HG02981 (cell line): ENCODE results near the gene DLG2.
"Not testable (repeated sequence)": the region's sequence is repeated elsewhere in the genome, so short reads cannot be mapped to it uniquely, and the experiment has no call there.

Source experiments
- ATAC-seq: cut with Tn5 transposase; IDR thresholded peaks from one replicate; pipeline ENCODE4 v1.9.1; 2021; ENCODE audit warnings: mild to moderate bottlenecking, moderate library complexity; ENCODE audit not compliant: unreplicated experiment

Gene DLG2

GRCh38 chr11:85475660-85476517, 151.3 kb downstream of the DLG2 start:
- ATAC-seq, result no peak

GRCh38 chr11:85472953-85473352, 154.2 kb downstream of the DLG2 start:
- no peak for ATAC-seq

- no peak for ATAC-seq
Measured at GRCh38 chr11:85464283-85464682, 162.9 kb downstream of the DLG2 start.

- ATAC-seq, result no peak
Measured at GRCh38 chr11:85459304-85459703, 167.8 kb downstream of the DLG2 start.

- no peak for ATAC-seq
Measured at GRCh38 chr11:85444479-85444878, 182.7 kb downstream of the DLG2 start.

GRCh38 chr11:85440273-85440672, 186.9 kb downstream of the DLG2 start:
- no peak for ATAC-seq

- ATAC-seq, result no peak
Measured at GRCh38 chr11:85438328-85438727, 188.8 kb downstream of the DLG2 start.

- no peak for ATAC-seq
Measured at GRCh38 chr11:85431319-85431718, 195.8 kb downstream of the DLG2 start.

- ATAC-seq, result no peak
Measured at GRCh38 chr11:85423794-85424193, 203.3 kb downstream of the DLG2 start.

GRCh38 chr11:85423316-85423715, 203.8 kb downstream of the DLG2 start:
- no peak for ATAC-seq

GRCh38 chr11:85414175-85414574, 213.0 kb downstream of the DLG2 start:
- no peak for ATAC-seq

GRCh38 chr11:85407648-85408047, 219.5 kb downstream of the DLG2 start:
- ATAC-seq, result no peak

GRCh38 chr11:85406841-85407240, 220.3 kb downstream of the DLG2 start:
- ATAC-seq, result no peak

- no peak for ATAC-seq
Measured at GRCh38 chr11:85406316-85406715, 220.8 kb downstream of the DLG2 start.

GRCh38 chr11:85395515-85396055, 231.6 kb downstream of the DLG2 start:
- ATAC-seq, result not testable (repeated sequence)

- no peak for ATAC-seq
Measured at GRCh38 chr11:85394283-85394682, 232.9 kb downstream of the DLG2 start.

- ATAC-seq, result no peak
Measured at GRCh38 chr11:85391141-85391540, 236.0 kb downstream of the DLG2 start.

- no peak for ATAC-seq
Measured at GRCh38 chr11:85385547-85385946, 241.6 kb downstream of the DLG2 start.

- no peak for ATAC-seq
Measured at GRCh38 chr11:85385111-85385510, 242.0 kb downstream of the DLG2 start.

GRCh38 chr11:85379066-85379465, 248.1 kb downstream of the DLG2 start:
- no peak for ATAC-seq

- ATAC-seq, result no peak
Measured at GRCh38 chr11:85377901-85378300, 249.2 kb downstream of the DLG2 start.

- no peak for ATAC-seq
Measured at GRCh38 chr11:85359859-85360258, 267.3 kb downstream of the DLG2 start.

- ATAC-seq, result no peak
Measured at GRCh38 chr11:85355921-85356320, 271.2 kb downstream of the DLG2 start.
